NCI-H146 treated with DMSO at 0.1 percent for 48 hours (cell line): ENCODE data around the gene SLC24A4.
"Not testable (repeated sequence)": the region's sequence is repeated elsewhere in the genome, so short reads cannot be mapped to it uniquely, and the experiment has no call there.

ENCODE experiments used
- DNase-seq: peaks from one replicate; lab custom pipeline; 2025; ENCODE audit not compliant: unreplicated experiment; lab: John Stamatoyannopoulos, UW

SLC24A4 gene

GRCh38 chr14:92534932-92535643 lies 212.1 kb downstream of the SLC24A4 start:
- DNase-seq: no peak

DNA sequence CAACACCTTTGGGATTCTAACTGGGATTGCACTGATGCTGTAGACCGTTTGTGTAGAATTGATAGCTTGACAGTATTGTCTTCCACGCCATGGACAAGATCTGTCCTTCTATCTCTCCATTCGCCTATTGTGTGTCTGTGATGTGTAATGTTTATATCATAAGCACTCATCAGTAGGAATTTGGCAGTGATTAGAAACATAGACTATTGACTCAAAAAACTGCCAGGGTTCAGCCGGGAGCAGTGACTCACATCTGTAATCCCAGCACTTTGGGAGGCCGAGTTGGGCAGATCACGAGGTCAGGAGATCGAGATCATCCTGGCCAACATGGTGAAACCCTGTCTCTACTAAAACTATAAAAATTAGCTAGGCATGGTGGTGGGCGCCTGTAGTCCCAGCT lies 213.3 kb downstream of the SLC24A4 start:
- not testable (repeated sequence) for DNase-seq

DNA sequence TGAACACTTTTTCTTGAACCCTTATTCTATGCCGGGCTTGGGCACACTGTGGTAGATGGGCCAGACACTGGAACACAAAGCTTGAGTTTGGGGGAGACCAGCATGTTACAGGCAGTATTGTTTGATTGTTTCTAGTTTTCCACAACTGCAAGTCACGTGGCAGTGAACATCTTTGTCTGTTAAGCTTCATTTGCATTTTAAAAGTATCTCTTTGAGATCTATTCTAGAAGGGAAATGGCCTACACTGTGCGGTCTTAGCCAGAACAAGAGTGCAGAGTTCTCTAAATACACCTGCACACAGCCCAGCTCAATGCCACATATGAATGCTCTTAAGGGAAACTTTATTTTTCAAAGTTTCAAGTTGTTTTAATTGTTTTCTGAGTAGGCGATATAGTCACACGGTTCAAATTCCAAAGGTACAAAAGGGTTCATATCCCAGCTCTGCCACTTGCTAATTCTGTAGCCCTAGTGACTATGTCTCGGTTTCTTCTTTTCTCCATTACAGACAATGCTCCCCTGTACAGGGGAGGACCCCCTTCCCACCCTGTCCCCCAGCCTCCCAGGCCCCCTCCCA lies 215.5 kb downstream of the SLC24A4 start:
- no peak for DNase-seq

GRCh38 chr14:92539419-92539818 lies 216.5 kb downstream of the SLC24A4 start:
- no peak for DNase-seq

GRCh38 chr14:92539875-92540274 lies 216.9 kb downstream of the SLC24A4 start:
- DNase-seq: no peak

GRCh38 chr14:92540472-92541048 lies 217.6 kb downstream of the SLC24A4 start:
- no peak for DNase-seq

GRCh38 chr14:92542766-92543554 lies 220.0 kb downstream of the SLC24A4 start:
- no peak for DNase-seq

- DNase-seq: no peak
Measured at GRCh38 chr14:92544051-92544720, 221.2 kb downstream of the SLC24A4 start.

DNA sequence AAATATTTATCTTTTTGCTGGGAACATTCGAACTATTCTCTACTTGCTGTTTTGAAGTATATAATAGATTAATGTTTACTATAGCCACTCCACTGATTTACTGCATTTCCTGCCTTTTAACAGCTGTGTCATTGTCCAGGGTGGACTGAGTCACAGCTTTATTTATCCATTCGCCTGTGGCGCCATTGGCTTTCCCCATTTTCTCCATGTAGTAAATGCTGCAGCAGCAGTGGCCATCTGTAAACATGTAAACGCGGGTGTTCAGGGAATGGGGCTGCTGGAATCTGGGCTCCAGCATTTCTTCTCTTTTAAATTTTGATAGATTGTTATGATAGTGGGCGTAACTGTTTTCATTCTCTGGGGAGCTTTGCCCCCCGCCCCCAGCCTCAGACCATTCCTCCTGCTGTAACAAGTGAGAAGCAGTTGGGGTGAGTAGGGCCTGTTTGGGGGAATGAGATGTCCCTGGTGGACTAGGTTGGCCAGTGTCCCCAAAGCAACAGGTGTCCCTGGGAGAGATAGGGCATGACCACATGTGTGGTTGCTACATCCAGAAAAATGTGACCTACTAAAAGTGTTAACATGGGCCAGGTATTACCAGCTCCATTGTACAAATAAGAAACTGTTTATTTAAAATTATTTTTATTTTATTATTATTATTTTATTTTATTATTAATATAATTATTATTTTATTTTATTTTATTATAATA lies 223.5 kb downstream of the SLC24A4 start:
- DNase-seq: no peak

DNA sequence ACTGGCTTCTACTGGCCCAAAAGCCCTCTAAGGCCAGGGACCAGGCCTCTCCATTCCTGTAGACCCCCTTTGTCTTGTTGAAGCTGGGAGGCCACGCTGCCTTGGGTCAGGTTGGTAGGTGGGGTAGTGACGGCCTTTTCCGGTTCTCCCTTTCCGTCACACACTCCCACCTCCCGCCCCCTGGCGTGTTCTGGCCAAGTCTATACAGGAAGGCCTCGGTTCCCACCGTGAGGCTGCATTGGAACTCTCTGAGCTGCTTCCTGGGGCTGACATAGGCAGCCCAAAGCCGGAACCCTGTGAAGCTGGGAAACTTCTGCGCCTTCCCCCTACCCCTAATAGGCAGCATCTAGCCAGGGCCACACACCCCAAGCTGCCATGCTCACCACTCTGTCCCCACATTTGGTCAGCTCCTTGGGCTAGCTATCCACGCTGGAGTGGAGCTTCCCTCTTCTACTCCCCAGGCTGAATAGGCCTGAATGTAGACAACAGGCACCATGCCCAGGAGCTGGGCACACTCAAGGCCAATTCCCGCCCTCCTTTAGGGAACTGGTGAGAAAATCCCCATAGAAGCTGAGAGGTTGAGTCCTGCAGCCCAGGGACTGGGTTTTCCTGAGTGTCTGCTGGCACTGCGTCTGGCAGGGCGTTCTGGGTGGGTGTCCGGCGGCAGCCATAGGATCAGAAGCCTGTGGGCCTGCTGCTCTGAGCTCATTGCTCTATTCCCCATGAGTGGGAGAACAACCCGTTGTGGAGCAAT lies 226.3 kb downstream of the SLC24A4 start:
- DNase-seq: no peak

DNA sequence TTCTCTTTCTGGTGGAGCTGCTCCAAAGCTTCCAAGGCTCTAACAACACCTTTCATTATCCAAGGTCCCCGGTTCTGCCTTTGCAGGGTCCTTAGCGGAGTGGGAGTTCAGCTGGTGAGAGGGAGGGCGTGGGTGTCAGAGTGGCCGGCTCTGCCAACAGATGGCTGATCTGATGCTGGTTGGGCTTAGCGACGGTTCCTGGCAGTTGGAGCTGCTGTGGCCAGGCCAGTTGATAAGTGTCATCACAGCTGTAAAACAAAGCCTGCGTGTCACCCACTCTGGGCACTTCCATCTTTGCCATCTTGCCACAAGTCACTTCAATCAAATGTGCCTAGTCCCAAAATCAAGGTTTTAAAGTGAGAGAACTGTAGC lies 226.9 kb downstream of the SLC24A4 start:
- DNase-seq: no peak
